HG03159 (cell line): ENCODE data around the gene HEBP1.
A peak's percentile ranks its signal among the peaks of the same experiment; 100 is the strongest.

Source experiments
- ATAC-seq: cut with Tn5 transposase; IDR thresholded peaks from one replicate; pipeline ENCODE4 v1.9.1; 2021; ENCODE audit warnings: mild to moderate bottlenecking, moderate library complexity; ENCODE audit not compliant: unreplicated experiment

Gene HEBP1

GRCh38 chr12:12954878-12955625 is 45.0 kb downstream of the HEBP1 start:
- no peak for ATAC-seq

- no peak for ATAC-seq
Observed at GRCh38 chr12:12954356-12954755, 45.7 kb downstream of the HEBP1 start.

GRCh38 chr12:12952036-12952435 is 48.0 kb downstream of the HEBP1 start, which contains the start of gene GPRC5D:
TSS of gene GPRC5D (minus strand) at chr12:12952170. CDS start at chr12:12950384, 1,786 bp downstream.
- no peak for ATAC-seq

GRCh38 chr12:12951504-12951903 is 48.6 kb downstream of the HEBP1 start:
- ATAC-seq = no peak

GRCh38 chr12:12947902-12948301 is 52.2 kb downstream of the HEBP1 start:
- ATAC-seq = no peak

- ATAC-seq = no peak
Observed at GRCh38 chr12:12946686-12947355, 53.2 kb downstream of the HEBP1 start.

GRCh38 chr12:12945591-12945990 is 54.5 kb downstream of the HEBP1 start:
- no peak for ATAC-seq

- no peak for ATAC-seq
Observed at GRCh38 chr12:12943586-12944260, 56.3 kb downstream of the HEBP1 start.

GRCh38 chr12:12941450-12942350 is 58.4 kb downstream of the HEBP1 start:
- ATAC-seq = no peak

- no peak for ATAC-seq
Observed at GRCh38 chr12:12939888-12940287, 60.2 kb downstream of the HEBP1 start.

GRCh38 chr12:12938541-12938940 is 61.5 kb downstream of the HEBP1 start:
- no peak for ATAC-seq

- ATAC-seq = no peak
Observed at GRCh38 chr12:12936983-12937491, 63.0 kb downstream of the HEBP1 start.

- ATAC-seq = no peak
Observed at GRCh38 chr12:12934556-12934955, 65.5 kb downstream of the HEBP1 start.

GRCh38 chr12:12933742-12934141 is 66.3 kb downstream of the HEBP1 start:
- no peak for ATAC-seq

GRCh38 chr12:12930633-12931219 is 69.3 kb downstream of the HEBP1 start:
- ATAC-seq = no peak

GRCh38 chr12:12929696-12930095 is 70.4 kb downstream of the HEBP1 start:
- ATAC-seq = no peak

- ATAC-seq = peak; percentile 56
Observed at GRCh38 chr12:12927211-12928079, 72.6 kb downstream of the HEBP1 start.

- no peak for ATAC-seq
Observed at GRCh38 chr12:12926571-12927071, 73.4 kb downstream of the HEBP1 start.

- no peak for ATAC-seq
Observed at GRCh38 chr12:12925388-12925787, 74.7 kb downstream of the HEBP1 start.
